GM12801 (cell line): ENCODE data around the gene PHLPP2.

Experiments
- TF ChIP-seq, protein P1 (sequence below): IDR thresholded peaks from one replicate; pipeline ENCODE4 v1.5.1; 2011; ENCODE audit warnings: control low read depth; ENCODE audit not compliant: insufficient read length; ENCODE audit errors: extremely low read depth

The PHLPP2 gene

DNA sequence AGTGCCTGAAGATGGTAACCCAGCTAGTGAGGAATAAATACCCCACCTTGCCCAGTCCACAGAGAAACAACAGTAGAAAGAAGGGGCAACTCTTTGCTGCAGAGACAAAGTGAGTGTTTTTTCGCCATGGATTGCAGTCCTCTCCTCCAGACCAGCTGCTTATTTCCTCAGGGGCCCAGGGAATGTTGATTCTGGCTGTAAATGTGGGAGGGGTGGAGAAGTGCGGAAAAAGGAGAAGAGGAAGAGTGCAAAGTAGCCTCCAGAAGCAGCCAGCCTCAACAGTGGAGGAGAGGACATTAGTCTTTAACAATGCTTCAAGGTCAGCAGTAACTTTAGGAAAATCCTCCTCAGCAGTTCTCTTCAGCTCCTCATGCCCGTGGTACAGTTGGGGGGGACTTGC lies 8.1 kb upstream of the PHLPP2 start:
- TF ChIP-seq, protein P1, sequence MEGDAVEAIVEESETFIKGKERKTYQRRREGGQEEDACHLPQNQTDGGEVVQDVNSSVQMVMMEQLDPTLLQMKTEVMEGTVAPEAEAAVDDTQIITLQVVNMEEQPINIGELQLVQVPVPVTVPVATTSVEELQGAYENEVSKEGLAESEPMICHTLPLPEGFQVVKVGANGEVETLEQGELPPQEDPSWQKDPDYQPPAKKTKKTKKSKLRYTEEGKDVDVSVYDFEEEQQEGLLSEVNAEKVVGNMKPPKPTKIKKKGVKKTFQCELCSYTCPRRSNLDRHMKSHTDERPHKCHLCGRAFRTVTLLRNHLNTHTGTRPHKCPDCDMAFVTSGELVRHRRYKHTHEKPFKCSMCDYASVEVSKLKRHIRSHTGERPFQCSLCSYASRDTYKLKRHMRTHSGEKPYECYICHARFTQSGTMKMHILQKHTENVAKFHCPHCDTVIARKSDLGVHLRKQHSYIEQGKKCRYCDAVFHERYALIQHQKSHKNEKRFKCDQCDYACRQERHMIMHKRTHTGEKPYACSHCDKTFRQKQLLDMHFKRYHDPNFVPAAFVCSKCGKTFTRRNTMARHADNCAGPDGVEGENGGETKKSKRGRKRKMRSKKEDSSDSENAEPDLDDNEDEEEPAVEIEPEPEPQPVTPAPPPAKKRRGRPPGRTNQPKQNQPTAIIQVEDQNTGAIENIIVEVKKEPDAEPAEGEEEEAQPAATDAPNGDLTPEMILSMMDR, result no peak

DNA sequence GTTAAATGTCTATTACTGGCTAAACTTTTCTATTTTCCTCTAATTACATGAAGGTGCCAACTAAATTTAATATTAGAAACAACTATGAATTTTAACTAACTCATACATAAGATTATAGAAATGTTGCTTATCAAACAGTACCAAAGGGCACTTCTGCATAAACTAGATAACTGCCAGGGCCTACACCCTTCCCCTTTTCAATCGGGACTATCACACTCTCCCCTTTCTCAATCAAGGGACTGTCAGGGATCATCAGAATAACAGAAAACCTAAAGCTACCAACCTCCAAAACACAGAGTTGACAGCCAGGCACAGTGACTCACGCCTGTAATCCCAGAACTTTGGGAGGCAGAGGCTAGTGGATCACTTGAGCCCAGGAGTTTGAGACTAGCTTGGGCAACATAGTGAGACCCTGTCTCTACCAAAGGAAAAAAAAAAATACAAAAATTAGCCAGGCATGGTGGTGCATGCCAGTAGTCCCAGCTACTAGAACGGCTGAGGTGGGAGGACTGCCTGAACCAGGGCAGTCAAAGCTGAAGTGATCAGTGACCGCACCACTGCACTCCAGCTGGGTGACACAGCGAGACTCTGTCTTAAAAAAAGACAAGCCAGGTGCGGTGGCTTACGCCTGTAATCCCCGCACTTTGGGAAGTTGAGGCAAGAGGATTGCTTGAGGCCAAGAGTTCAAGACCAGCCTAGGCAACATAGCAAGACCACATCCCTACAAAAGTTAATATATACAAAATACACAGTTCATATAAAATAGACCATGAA lies 3.2 kb upstream of the PHLPP2 start:
- TF ChIP-seq, protein P1, result no peak

DNA sequence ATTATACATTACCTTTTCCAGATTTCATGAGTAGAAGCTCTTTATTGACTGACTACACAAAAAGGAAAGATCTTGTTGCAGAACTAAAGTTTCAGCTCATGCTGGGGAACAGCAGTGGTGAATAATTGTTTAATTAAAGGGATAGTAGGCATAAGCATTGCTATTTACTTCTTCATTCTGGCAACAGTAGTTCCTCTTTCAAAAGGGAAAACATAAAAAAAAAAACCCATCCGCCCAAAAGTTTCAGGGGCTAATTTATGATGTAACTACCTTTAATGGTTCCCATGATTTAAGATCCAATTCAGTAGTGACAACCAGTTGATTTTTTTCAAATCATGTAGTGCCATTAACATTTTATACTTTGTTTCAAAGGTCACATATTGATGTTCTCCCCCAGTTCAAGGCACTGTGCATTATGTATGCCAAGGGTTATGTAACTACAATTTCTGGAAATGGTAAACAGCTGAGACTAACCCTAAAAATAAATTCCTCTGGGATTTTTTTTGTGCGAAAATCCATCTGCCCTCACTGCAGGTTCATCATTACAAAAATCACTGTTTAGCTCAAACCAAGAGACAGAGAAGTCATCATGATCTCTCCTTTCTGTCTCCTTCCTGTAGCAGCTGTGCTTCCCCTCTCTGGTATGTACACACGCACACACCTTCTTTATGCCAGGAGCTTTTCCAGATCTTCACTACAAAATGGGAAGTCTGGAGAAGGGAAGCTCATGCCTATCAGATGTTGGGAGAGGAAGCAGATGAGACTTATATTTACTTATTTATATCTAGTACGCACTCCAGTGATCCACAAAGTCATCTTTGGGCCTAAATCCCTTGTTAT lies 2.2 kb upstream of the PHLPP2 start:
- TF ChIP-seq, protein P1, result no peak

DNA sequence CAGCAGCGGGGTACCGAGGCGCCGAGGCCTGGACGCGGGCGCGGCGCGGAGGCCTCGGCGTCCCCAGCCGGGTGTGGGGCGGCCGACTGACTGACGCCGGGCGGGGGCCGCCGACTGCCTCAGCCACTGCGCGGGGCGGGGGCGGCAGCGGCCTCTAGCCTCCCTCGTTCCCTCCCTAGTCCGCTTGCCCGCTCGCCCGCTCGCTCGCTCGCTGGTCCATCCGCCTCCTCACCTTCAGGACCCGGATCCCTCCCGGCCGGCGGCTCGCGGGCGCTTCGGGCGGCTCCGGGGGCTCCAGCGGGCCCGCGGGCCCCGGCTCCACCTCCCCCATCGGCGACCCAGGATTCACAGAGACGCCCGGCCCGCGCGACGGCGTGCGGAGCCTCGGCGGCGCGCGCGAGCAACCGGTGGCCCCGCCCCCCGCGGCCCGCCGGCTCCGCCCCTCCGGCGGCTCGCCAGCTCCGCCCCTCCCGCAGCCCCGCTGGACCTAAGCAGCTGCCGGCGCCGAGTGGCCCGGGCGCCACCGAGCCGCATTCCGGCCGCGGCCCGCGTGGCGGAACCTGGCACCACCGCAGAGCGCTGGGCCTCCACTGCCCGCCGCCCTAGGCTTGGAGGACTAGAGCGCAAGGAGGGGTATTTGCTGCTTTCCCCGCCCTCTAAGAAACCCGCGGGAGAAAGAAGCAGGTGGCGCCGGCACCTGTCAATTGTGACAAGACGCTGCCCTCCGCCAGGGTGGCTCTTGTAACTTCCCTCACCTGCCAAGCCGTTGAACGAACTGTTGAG lies 773 bp downstream of the PHLPP2 start:
- TF ChIP-seq, protein P1, result no peak

DNA sequence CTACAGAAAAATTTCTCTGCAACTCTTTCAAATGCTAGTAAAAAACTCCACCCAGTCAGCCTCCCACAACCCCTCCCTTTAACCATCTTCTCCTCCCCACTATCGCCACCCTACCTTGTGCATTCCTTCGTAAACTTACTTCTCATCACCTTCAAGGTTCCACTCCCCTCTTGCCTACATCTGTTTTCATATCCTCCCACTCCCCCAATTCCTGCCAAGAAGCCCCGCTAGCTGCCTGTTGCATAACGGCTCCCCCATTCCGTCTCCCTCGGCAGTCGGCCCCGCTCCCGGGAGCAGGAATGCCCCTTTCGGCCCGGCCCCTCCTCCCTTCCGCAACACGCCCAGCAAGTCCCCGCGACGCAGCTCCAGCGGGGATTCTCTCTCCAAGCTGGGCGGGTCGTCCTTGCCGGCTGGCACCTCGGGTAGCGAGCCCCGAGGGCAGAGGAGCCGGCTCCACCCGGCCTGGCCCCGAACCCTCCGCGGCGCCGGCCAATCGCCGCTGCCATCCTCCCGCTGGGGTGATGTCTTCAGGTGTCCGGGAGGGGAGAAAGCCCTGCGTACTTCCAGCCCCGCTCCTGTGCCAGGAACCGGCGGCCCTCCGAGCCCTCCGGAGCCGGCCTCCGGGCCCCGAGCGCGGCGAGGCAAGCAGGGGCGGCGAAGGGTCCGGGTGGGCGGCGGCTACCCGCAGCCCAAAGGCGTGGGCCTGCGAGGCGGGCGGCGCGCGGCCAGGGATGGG lies 1.5 kb downstream of the PHLPP2 start:
- TF ChIP-seq, protein P1, result no peak

DNA sequence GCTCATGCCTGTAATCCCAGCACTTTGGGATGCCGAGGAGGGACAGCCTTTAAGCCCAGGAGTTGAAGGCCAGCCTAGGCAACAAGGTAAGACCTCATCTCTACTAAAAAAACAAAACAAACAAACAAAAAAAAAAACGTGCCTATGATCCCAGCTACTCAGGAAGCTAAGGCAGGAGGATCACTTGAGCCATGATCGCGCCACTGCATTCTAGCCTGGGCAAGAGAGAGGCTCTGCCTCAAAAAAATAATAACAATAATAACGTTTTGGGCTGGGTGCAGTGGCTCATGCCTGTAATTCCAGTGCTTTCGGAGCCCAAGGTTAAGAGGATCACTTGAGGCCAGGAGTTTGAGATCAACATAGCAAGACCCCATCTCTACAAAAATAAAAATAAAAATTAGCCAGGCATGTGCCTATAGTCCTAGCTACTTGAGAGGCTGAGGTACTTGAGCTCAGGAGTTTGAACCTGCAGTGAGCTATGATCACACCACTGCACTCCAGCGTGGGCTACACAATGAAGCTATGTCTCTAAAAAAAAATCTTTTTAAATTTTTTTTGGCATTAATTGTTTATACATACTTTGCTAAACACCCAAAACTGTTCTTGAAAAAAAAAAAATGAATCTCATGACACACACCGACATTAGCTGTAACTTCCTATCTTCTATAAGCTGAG lies 3.3 kb downstream of the PHLPP2 start:
- TF ChIP-seq, protein P1, result no peak
